ENCODE results near the gene ABRAXAS1.

ABRAXAS1 gene

GRCh38 chr4:83418211-83418610 is 66.7 kb downstream of the ABRAXAS1 start:
- H3K4me3 ChIP-seq (ENCODE audit: low read length), result no peak overlapping the region
- no peak for DNase-seq (ENCODE audit: low read depth)
- no peak for TF ChIP-seq CTCF (IDR thresholded peaks at IDR 0.05; ENCODE audit: insufficient read depth, low read depth, low read length, missing control alignments)

- TF ChIP-seq CTCF (IDR thresholded peaks at IDR 0.05; ENCODE audit: insufficient read depth, low read depth, low read length, missing control alignments), result no peak
- DNase-seq (ENCODE audit: low read depth), result peak; percentile 68
- H3K4me3 ChIP-seq (ENCODE audit: low read length), result no peak overlapping the region
Measured at GRCh38 chr4:83417566-83417965, 67.3 kb downstream of the ABRAXAS1 start.

- TF ChIP-seq CTCF (IDR thresholded peaks at IDR 0.05; ENCODE audit: insufficient read depth, low read depth, low read length, missing control alignments), result no peak
- DNase-seq (ENCODE audit: low read depth), result peak; percentile 14
Measured at GRCh38 chr4:83413676-83414075, 71.2 kb downstream of the ABRAXAS1 start.

More at GRCh38 chr4:83413676-83414075, 71.2 kb downstream of the ABRAXAS1 start:
- no peak overlapping the region for H3K4me3 ChIP-seq (ENCODE audit: low read length)
